HL-60 (cell line): ENCODE measurements around the gene ST7.

Experiments used
- DNase-seq, 2 experiments: peaks; one replicate each; pipeline ENCODE4 v3.0.0-alpha.2; 2010 to 2020; ENCODE audit warnings: low read depth in 1 of 2, low spot score in 1 of 2
- H3K27ac ChIP-seq: fragments of 250-450 bp; sonication (Bioruptor Pico); replicated peaks from 2 replicates; pipeline ENCODE4 v1.5.1; 2020; ENCODE audit warnings: mild to moderate bottlenecking, moderate library complexity
- H3K27me3 ChIP-seq: fragments of 250-450 bp; sonication (Bioruptor Pico); 2 replicates; pipeline ENCODE4 v1.5.1; 2021; ENCODE audit warnings: mild to moderate bottlenecking, moderate library complexity; ENCODE audit not compliant: insufficient read depth, poor library complexity, severe bottlenecking
- H3K4me3 ChIP-seq: replicated peaks from 2 replicates; pipeline ENCODE4 v1.5.1; 2011; ENCODE audit warnings: mild to moderate bottlenecking, control low read depth, low read length; ENCODE audit not compliant: insufficient read depth
- CTCF ChIP-seq: IDR thresholded peaks from one replicate; pipeline ENCODE4 v1.5.1; 2011; ENCODE audit warnings: low read length, control low read depth, inconsistent platforms; ENCODE audit not compliant: insufficient read depth
- GABPA ChIP-seq: IDR thresholded peaks from 2 replicates; pipeline ENCODE4 v1.6.1; 2012; ENCODE audit warnings: low read depth
- POLR2AphosphoS5 ChIP-seq: IDR thresholded peaks from 2 replicates; pipeline ENCODE4 v1.6.1; 2012; ENCODE audit warnings: low read depth
- REST ChIP-seq: IDR thresholded peaks from 2 replicates; pipeline ENCODE4 v1.6.1; 2012; ENCODE audit warnings: low read depth; ENCODE audit not compliant: insufficient replicate concordance
- SPI1 ChIP-seq: IDR thresholded peaks from 2 replicates; pipeline ENCODE4 v1.6.1; 2012; ENCODE audit warnings: low read depth, mild to moderate bottlenecking, borderline replicate concordance

ST7 gene

GRCh38 chr7:117190104-117190503 lies 236.8 kb downstream of the ST7 start:
- no peak overlapping the region for H3K4me3 ChIP-seq
- TF ChIP-seq GABPA (no peak), CTCF (no peak), POLR2AphosphoS5 (no peak), SPI1 (no peak), REST (no peak)

GRCh38 chr7:117190746-117191435 lies 237.6 kb downstream of the ST7 start:
- Histone ChIP-seq H3K27ac (no peak overlapping the region), H3K4me3 (no peak overlapping the region), H3K27me3 (no peaks in the 10 kb centered on the region)
- DNase-seq, result no peak
- TF ChIP-seq SPI1 (no peak), REST (no peak), CTCF (no peak), POLR2AphosphoS5 (no peak), GABPA (no peak)

More at GRCh38 chr7:117190104-117190503, 236.8 kb downstream of the ST7 start:
- Histone ChIP-seq H3K27ac (no peak overlapping the region), H3K27me3 (no peaks in the 10 kb centered on the region)
- no peak for DNase-seq

- Histone ChIP-seq H3K27ac (no peak overlapping the region), H3K4me3 (no peak overlapping the region), H3K27me3 (no peaks in the 10 kb centered on the region)
- TF ChIP-seq GABPA (no peak), POLR2AphosphoS5 (no peak), REST (no peak), CTCF (no peak), SPI1 (no peak)
- no peak for DNase-seq
Observed at GRCh38 chr7:117192108-117192507, 238.8 kb downstream of the ST7 start.
